Measurements from ENCODE around the gene ZNF516.
A peak's percentile ranks its signal among the peaks of the same experiment; 100 is the strongest.

The ZNF516 gene

DNA sequence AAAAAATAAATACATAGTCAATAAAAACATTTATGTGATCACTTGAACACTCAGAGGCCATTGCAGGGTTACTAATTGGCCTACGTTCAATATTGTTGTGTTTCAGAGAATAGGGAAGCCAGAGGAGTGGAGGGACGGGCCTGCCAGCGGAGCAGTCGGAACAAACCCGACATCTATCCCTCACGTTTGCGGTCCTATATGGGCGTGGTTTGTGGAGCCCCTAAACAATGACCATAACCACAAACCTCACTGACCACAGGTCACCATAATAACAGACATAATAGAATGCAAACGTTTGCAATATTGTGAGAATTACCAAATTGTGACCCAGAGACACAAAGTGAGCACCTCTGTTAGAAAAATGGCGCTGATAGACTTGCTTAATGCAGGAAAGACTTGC is 19.5 kb upstream of the ZNF516 start:
- DNase-seq = no peak

DNA sequence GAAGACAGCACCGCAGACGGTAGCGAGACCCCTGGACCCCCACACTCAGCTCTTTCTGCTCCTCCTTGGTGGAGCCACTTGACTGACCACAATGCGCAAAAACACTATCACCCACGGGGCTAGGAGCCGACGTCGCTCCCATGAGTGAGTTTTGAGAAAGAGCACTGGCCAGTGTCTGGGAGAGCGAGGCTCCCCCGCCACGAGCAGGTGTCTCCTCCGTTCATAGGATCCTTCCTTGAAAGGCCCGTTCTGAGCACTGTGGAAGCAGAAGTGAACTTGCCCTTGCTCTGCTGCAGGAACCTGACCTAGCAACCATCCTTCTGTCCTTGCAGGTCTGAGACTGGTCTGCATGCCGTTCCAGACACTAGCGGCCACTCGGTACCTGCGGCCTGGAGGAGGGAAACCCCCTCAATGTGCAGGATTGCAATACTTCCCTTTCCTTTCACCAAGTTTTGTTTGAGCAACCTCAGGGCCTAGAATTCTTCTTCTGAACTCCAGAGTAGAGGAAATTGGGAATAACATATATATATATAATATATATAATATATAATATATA is 12.9 kb upstream of the ZNF516 start:
- no peak for DNase-seq

- DNase-seq = no peak
Measured at GRCh38 chr18:76506974-76507764, 12.1 kb upstream of the ZNF516 start.

DNA sequence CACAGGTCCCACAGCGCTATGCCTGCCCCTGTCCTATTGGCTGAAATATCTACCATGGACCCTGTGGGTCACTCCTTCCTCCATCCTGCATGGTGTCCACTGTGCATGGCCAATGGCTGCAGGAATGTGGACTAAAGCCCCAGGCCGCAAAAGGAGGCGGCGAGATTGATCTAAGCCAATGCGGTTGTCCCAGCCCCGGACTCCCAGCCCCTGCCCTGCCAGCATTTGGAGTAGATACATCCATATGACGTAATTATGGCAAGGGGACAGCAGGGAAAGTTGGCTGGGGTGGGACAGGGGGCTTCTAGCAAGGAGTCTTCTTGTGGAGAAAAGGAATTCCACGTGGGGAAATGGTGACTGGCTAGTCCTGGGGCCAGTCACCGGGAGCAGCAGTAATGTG is 11.4 kb upstream of the ZNF516 start:
- DNase-seq = no peak

- DNase-seq = no peak
Measured at GRCh38 chr18:76505614-76506013, 10.6 kb upstream of the ZNF516 start.

- no peak for DNase-seq
Measured at GRCh38 chr18:76504749-76505148, 9.7 kb upstream of the ZNF516 start.

- DNase-seq = no peak
Measured at GRCh38 chr18:76503649-76504386, 8.8 kb upstream of the ZNF516 start.

GRCh38 chr18:76502551-76502950 is 7.5 kb upstream of the ZNF516 start:
- DNase-seq = no peak

DNA sequence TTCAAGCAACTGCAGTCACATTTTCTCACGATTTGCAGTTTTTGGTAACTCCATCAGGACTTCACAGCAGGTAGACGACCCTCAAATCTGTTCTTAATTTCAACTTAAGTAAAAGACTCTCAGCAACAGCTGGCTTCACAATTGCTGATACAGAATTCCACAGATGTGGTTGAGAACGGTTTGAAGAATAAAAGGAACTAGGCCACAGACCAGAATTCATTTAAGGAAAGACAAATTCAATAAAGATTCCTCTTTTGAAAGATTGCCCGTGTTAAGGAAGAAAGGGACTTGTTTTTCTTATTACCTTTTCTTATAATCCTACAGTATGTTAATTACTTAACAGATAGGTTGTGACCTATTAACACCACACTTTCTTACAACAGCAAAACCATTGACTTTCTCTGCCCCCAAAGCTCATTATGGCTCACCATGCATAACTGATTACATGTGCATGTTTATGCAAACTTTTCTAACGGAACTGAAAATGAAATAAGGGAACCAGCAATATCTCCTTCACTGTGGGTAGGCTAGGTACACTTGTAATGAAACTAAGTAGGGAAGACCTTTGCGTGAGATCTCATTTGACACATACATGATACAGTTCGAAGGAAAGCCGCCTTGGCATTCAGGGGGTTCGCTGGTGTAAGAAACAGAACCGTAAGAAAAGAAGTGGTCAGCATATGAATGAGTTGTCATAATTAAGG is 4.7 kb upstream of the ZNF516 start:
- no peak for DNase-seq

GRCh38 chr18:76499021-76499420 is 4.0 kb upstream of the ZNF516 start:
- DNase-seq = no peak

- no peak for DNase-seq
Measured at GRCh38 chr18:76498064-76498463, 3.0 kb upstream of the ZNF516 start.

DNA sequence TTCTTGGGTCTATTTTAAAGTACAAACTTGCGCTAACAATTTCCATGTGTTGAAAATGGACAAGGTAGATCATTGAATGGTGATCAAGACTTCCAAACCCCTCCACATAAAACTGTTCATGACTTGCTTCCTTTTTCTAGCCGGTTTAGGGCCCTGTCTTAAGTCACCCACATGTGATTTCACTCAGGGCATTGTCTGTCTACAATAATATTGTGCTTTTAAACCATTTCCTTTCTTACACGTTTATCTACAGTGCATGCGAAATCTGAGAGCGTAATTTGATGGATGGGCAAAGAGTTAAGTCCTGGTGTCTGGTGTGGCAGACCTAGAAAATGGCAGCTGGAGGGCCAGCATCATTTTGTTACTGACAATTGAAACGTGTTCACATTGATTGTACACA is 2.0 kb upstream of the ZNF516 start:
- DNase-seq = no peak

- peak; percentile 77 for DNase-seq
Measured at GRCh38 chr18:76496194-76496890, 1.3 kb upstream of the ZNF516 start.

DNA sequence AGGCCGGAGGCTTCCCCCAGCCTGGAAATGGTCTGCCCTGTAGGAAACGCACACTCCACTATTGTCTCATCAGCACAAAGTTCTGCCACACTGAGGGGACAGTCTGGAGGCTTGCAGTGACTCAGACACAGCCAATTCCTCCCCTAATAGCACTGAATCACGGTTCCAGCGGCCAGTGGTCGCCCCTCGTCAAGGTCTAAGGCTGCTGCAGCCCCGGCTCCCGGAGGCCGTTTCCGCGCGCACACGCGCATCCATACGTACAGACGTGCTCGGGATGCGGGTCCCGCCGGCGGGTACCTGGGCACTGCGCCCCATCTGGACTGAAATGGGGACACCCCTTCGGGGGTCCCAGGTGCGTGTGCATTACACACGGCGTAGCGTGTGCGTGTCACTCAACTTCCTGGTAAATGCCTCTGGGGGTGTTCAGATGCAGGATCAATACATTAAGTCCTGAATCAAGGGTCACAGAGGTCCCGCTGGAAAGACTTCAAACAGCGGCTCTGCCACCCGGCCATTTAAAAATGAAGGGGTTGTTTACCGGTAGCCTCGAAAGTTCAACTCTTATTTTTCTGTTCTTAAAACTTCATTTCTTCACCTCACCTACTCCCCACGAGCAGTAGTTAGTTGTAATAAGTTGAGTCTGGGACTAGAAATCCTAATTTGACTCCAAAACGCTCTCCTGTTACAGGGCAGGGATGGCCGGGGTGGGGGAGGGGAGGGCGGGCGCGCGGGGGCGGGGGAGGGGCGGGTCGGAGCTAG is 572 bp upstream of the ZNF516 start:
- peak; percentile 87 for DNase-seq

GRCh38 chr18:76494231-76495005 is 624 bp downstream of the ZNF516 start:
- DNase-seq = peak; percentile 75

DNA sequence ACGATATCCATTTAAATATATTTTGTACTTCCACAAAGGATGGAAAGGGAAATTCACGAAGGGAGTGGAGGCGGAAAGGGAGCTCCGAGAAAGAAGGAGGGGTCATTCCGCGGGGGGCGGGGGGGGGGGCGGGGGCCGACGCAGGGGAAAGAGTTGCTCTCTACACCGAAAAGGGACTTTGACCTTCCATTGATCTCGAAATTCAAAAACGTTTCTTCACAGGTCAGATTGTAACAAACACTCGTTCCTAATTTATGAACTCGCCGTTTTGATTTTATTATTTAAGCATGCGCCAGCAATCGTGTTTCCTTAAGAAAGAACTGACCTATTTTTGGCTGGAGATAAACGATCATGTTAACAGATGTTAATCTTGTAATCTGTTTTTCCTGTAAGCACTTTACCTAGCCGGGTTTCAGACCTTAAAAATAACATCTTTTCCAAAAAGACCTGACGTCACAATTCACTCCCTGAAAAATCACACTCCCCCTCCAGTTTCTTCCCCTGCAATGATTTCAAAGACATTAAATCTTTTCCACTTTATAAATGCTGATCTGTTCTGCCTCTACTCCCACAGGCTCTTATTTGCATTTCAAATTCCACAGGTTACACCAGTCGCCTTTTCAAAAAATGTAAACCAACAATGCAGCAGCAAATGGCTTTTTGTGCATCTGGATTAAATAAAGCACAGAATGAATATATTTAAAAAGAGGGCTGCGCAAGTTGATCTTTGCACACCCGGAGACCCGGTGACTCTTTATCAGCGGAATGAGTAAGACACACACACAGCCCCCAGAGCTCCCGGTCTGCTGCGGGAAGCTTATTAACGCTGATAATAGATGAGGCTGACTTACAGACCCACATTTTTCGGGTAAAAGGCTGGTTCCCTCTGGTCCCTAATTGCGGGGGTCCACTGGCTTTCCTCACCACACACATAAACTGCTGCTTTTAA is 1.6 kb downstream of the ZNF516 start:
- peak; percentile 78 for DNase-seq

DNA sequence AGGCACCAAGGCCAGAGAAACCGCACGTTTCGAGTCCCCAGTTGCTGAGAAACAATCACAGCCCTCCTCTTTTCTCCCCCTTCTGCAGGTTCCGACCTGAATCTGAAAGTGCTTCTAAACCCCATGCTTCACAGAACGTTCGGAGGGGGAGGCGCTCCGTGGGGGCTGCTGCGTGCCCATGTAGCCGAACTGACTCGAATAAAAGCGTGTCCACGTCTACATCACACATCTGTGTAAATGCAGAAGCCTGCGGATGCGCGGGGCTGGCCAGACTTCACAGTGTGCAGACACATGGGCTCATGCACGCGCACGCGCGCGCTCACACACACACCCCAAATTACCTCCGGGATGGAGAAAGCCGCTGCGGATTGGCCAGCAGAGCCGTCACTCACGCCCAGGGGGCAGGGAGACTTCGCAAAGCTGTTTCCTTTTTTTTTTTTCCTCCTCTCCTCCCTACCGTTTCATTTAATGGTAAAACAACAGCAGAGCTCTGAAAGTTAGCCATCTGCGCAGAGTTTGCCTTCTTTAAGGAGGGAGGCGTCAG is 2.3 kb downstream of the ZNF516 start:
- DNase-seq = peak; percentile 94

- peak; percentile 86 for DNase-seq
Measured at GRCh38 chr18:76491776-76492668, 3.0 kb downstream of the ZNF516 start.

All from right kidney (tissue), 1 donor.